HL-60 (cell line): ENCODE data around the gene NSMF.
"Not testable (repeated sequence)": the region's sequence is repeated elsewhere in the genome, so short reads cannot be mapped to it uniquely, and the experiment has no call there.

Experiments
- DNase-seq, 2 experiments: peaks; one replicate each; pipeline ENCODE4 v3.0.0-alpha.2; 2010 to 2020; ENCODE audit warnings: low read depth in 1 of 2, low spot score in 1 of 2
- H3K27ac ChIP-seq: fragments of 250-450 bp; sonication (Bioruptor Pico); replicated peaks from 2 replicates; pipeline ENCODE4 v1.5.1; 2020; ENCODE audit warnings: mild to moderate bottlenecking, moderate library complexity
- H3K27me3 ChIP-seq: fragments of 250-450 bp; sonication (Bioruptor Pico); 2 replicates; pipeline ENCODE4 v1.5.1; 2021; ENCODE audit warnings: mild to moderate bottlenecking, moderate library complexity; ENCODE audit not compliant: insufficient read depth, poor library complexity, severe bottlenecking
- H3K4me3 ChIP-seq: replicated peaks from 2 replicates; pipeline ENCODE4 v1.5.1; 2011; ENCODE audit warnings: mild to moderate bottlenecking, control low read depth, low read length; ENCODE audit not compliant: insufficient read depth
- CTCF ChIP-seq: IDR thresholded peaks from one replicate; pipeline ENCODE4 v1.5.1; 2011; ENCODE audit warnings: low read length, control low read depth, inconsistent platforms; ENCODE audit not compliant: insufficient read depth
- GABPA ChIP-seq: IDR thresholded peaks from 2 replicates; pipeline ENCODE4 v1.6.1; 2012; ENCODE audit warnings: low read depth
- POLR2AphosphoS5 ChIP-seq: IDR thresholded peaks from 2 replicates; pipeline ENCODE4 v1.6.1; 2012; ENCODE audit warnings: low read depth
- REST ChIP-seq: IDR thresholded peaks from 2 replicates; pipeline ENCODE4 v1.6.1; 2012; ENCODE audit warnings: low read depth; ENCODE audit not compliant: insufficient replicate concordance
- SPI1 ChIP-seq: IDR thresholded peaks from 2 replicates; pipeline ENCODE4 v1.6.1; 2012; ENCODE audit warnings: low read depth, mild to moderate bottlenecking, borderline replicate concordance

NSMF gene

GRCh38 chr9:137467161-137467581, 8.0 kb upstream of the NSMF start:
- H3K27ac ChIP-seq, result no peak overlapping the region
- H3K27me3 ChIP-seq, result no peaks in the 10 kb centered on the region
- H3K4me3 ChIP-seq, result no peak overlapping the region
- DNase-seq, result no peak
- TF ChIP-seq POLR2AphosphoS5 (no peak), GABPA (no peak), REST (no peak), SPI1 (no peak), CTCF (no peak)

GRCh38 chr9:137466389-137467085, 7.4 kb upstream of the NSMF start:
- not testable (repeated sequence) for H3K4me3 ChIP-seq, DNase-seq, H3K27me3 ChIP-seq, H3K27ac ChIP-seq

- no peak for DNase-seq
- no peak overlapping the region for H3K4me3 ChIP-seq
- no peaks in the 10 kb centered on the region for H3K27me3 ChIP-seq
- no peak for TF ChIP-seq CTCF
- TF ChIP-seq SPI1, result no peak
- TF ChIP-seq GABPA, result no peak
- TF ChIP-seq POLR2AphosphoS5, result no peak
- TF ChIP-seq REST, result no peak
- no peak overlapping the region for H3K27ac ChIP-seq
These were observed 6.7 kb upstream of the NSMF start for GRCh38 chr9:137465720-137466388.

GRCh38 chr9:137465000-137465719, 6.0 kb upstream of the NSMF start:
- no peak for DNase-seq
- Histone ChIP-seq H3K27me3 (no peaks in the 10 kb centered on the region), H3K27ac (no peak overlapping the region), H3K4me3 (no peak overlapping the region)
- TF ChIP-seq REST (no peak), GABPA (no peak), POLR2AphosphoS5 (no peak), SPI1 (no peak), CTCF (no peak)
